SK-N-MC (cell line): ENCODE measurements around the gene CD28.

ENCODE experiments used
- DNase-seq: peaks from one replicate; pipeline ENCODE4 v3.0.0-alpha.2; 2011; ENCODE audit warnings: low read depth, low spot score
- H3K27ac ChIP-seq: fragments of 200-600 bp; sonication (generic); 2 replicates; pipeline ENCODE4 v1.5.1; 2016; ENCODE audit warnings: mixed run types
- H3K36me3 ChIP-seq: fragments of 200-600 bp; sonication (generic); 2 replicates; pipeline ENCODE4 v1.6.1; 2017; ENCODE audit warnings: antibody characterized with exemption, low read length, mixed read lengths; ENCODE audit not compliant: insufficient read depth
- H3K4me3 ChIP-seq: fragments of 200-600 bp; sonication (generic); 2 replicates; pipeline ENCODE4 v1.5.1; 2016
- H3K9ac ChIP-seq: fragments of 200-600 bp; sonication (generic); 2 replicates; pipeline ENCODE4 v1.8.0; 2017; ENCODE audit warnings: mixed run types, mixed read lengths; ENCODE audit not compliant: insufficient read length
- H3K9me3 ChIP-seq: fragments of 200-600 bp; sonication (generic); 2 replicates; pipeline ENCODE4 v1.6.1; 2017; ENCODE audit warnings: low read depth, mild to moderate bottlenecking, antibody characterized with exemption, low read length, moderate library complexity, mixed read lengths
- EZH2 ChIP-seq: fragments of 200-600 bp; sonication (generic); IDR thresholded peaks from one replicate; pipeline ENCODE4 v1.6.1; 2017; ENCODE audit warnings: antibody characterized with exemption
- FOXP2 ChIP-seq: optimal IDR thresholded peaks from 2 replicates; pipeline ENCODE3; 2011; ENCODE audit warnings: mild to moderate bottlenecking, moderate library complexity; ENCODE audit not compliant: insufficient read depth; ENCODE audit errors: extremely low read length, control extremely low read depth
- POLR2AphosphoS5 ChIP-seq: IDR thresholded peaks from 2 replicates; pipeline ENCODE4 v1.6.1; 2012; ENCODE audit warnings: mild to moderate bottlenecking, low read depth, low read length, borderline replicate concordance

Gene CD28

DNA sequence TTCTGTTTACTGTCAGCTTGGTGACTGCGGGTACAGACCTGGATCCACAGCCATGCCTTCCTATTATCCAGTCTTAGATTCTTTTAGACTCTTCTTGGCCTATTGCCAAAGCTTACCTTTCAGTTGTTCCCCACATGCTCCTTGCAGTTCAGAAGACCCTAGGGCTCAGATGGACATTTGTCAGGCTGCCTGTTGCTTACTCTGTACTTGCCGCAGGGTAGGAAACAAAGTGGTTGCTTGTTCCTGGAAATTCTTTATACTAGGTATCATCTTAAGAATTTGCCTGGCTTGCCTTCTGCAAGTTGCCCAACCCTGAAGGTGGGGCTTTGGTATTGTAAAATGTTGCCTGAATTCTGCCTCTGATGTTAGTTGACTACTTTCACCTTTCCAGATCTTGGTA is 24.4 kb downstream of the CD28 start:
- DNase-seq, result no peak
- TF ChIP-seq EZH2 (no peak), POLR2AphosphoS5 (no peak), FOXP2 (no peak)
- Histone ChIP-seq H3K9ac (no peak overlapping the region), H3K9me3 (no peaks in the 10 kb centered on the region), H3K27ac (no peak overlapping the region), H3K4me3 (no peak overlapping the region), H3K36me3 (no peaks in the 10 kb centered on the region)

DNA sequence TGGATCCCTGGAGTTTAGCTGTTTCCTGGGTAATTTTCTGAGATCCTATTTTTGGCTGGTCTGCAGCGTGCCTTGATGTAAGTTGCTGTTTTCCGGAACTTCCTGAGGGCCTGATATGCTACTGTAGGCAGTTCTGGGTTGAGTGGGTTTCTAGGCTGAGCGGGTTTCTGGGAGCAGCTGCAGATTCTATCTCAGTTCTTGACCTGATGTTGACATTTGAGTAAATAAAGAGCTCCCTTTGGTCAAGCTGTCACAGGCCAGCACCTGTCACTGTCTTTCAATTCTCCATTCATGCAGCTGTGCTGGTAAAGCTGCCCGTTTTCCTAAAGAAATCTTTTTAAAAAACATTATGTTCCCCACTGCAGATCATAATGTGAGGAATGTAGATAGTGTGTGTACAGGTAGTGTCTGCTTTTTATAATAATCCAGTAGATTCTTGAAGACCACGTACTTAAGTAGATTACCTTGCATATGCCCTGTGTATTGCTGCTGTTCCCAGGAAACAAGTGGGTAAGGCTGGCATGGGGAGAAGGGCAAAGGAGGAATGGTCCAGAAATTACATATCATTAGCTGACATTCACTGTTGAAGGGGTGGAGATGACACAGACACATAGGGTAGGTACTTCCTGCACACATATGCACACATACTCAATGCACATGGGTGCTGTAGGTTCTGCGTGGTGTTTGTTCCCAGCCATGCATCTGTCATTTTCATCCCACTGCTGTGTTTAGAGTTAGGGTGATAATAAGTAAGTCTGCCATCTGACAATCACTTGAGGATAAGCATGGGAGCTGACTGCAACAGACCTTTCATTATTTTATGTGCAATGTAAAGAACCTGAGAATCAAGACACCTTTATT is 25.9 kb downstream of the CD28 start:
- no peak overlapping the region for H3K9ac ChIP-seq
- TF ChIP-seq FOXP2, result no peak
- no peak for TF ChIP-seq POLR2AphosphoS5
- no peak for TF ChIP-seq EZH2
- no peaks in the 10 kb centered on the region for H3K36me3 ChIP-seq

DNA sequence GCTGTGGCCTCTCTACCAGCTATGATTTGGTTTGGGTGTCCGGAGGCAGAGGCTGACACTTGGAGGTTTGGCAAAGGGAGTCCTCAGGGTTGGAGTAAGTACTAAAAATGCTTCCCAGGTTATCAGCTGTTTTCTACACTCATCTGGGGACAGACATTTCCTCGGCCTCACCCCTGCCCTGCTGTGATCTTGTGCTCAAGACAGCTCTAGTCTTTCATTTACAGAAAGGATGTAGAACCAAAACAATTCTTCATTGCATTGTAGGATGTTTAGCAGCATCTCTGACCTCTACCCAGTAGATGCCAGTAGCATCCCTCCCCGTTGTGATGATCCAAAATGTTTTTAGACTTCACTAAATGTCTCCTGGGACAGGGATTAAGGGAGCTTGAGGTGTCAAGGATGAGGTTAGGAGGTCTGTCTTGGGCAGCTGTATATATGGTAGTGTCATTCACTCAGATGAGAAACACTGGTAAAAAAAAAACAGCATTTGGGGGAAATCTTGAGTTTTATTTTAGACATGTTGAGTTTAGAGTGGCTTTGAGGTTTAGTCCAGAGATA is 26.6 kb downstream of the CD28 start:
- TF ChIP-seq FOXP2, result no peak

More for the DNA sequence above, 25.9 kb downstream of the CD28 start:
- DNase-seq, result no peak
- Histone ChIP-seq H3K9me3 (no peaks in the 10 kb centered on the region), H3K27ac (no peak overlapping the region), H3K4me3 (no peak overlapping the region)

DNA sequence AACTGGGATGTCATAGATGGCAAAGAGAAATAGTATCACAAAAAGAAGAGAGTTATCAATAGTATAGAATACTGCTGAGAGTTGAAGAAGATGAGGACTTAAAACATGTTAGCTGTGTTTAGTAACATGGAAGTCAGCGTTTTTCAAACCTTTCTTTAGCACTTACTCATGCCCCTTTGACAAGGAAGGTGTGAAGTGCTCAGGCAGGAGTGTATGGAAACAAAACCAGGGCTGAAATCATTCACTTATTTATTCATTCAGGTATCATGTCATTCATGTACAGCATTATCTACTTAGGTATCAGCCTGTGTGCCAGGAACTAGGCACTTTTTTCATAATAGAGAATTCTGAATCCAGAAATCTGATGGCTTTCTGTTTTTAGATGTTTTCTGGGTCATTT is 27.2 kb downstream of the CD28 start:
- Histone ChIP-seq H3K4me3 (no peak overlapping the region), H3K9me3 (no peaks in the 10 kb centered on the region), H3K9ac (no peak overlapping the region), H3K36me3 (no peaks in the 10 kb centered on the region), H3K27ac (no peak overlapping the region)
- TF ChIP-seq FOXP2, result no peak
- TF ChIP-seq EZH2, result no peak
- no peak for TF ChIP-seq POLR2AphosphoS5
- no peak for DNase-seq

More for the DNA sequence above, 26.6 kb downstream of the CD28 start:
- Histone ChIP-seq H3K27ac (no peak overlapping the region), H3K4me3 (no peak overlapping the region), H3K9ac (no peak overlapping the region), H3K9me3 (no peaks in the 10 kb centered on the region), H3K36me3 (no peaks in the 10 kb centered on the region)
- DNase-seq, result no peak

DNA sequence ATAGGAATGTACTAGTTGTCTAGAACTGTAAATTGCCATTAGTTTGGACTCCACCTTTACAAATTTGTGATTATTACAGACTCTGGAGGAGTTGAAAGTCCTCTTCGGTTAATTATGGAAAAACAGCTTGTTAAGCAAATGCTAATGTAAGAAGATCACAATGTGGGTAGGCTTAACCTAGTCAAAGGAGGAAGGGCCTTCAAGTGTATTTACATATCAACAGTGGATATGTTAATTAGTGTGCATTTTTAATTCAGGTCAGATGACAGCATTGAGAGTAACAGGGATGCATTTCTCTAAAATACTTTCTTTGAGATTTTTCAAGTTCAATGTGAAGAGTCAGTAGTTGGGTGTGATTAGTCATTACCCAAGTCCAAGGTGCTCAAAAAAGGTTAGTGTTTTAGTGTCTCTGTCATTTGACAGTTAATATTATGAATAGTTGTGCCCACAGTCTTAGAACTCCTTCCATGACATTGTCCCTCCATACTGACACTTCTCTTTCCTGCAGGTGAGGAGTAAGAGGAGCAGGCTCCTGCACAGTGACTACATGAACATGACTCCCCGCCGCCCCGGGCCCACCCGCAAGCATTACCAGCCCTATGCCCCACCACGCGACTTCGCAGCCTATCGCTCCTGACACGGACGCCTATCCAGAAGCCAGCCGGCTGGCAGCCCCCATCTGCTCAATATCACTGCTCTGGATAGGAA is 28.0 kb downstream of the CD28 start:
- Histone ChIP-seq H3K27ac (no peak overlapping the region), H3K9ac (no peak overlapping the region), H3K36me3 (no peaks in the 10 kb centered on the region), H3K4me3 (no peak overlapping the region), H3K9me3 (no peaks in the 10 kb centered on the region)
- no peak for TF ChIP-seq EZH2
- no peak for TF ChIP-seq FOXP2
- TF ChIP-seq POLR2AphosphoS5, result no peak
- no peak for DNase-seq

DNA sequence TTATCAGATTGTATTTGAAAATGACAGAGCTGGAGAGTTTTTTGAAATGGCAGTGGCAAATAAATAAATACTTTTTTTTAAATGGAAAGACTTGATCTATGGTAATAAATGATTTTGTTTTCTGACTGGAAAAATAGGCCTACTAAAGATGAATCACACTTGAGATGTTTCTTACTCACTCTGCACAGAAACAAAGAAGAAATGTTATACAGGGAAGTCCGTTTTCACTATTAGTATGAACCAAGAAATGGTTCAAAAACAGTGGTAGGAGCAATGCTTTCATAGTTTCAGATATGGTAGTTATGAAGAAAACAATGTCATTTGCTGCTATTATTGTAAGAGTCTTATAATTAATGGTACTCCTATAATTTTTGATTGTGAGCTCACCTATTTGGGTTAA is 30.9 kb downstream of the CD28 start:
- DNase-seq, result no peak
- Histone ChIP-seq H3K4me3 (no peak overlapping the region), H3K9ac (no peak overlapping the region), H3K36me3 (no peaks in the 10 kb centered on the region), H3K27ac (no peak overlapping the region), H3K9me3 (no peaks in the 10 kb centered on the region)
- TF ChIP-seq FOXP2, result no peak
- TF ChIP-seq POLR2AphosphoS5, result no peak
- TF ChIP-seq EZH2, result no peak

DNA sequence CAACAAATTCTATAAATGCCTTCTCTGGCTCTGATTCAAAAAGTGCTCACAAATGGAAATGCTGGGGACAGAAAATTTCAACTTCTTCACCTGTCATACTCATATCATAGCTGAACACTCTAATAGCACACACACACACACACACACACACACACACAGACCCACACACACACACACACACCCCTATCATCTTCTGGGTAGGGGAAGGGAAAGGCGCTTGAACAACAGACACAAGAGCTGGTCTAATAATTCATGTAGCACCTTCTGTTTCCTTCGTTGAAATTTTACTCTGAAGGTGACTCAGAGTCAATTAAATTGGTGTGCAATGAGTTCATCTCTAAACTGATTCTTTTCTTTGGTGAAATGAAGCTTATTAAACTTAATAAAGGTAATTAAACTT is 32.9 kb downstream of the CD28 start:
- no peak for DNase-seq
- H3K36me3 ChIP-seq, result no peaks in the 10 kb centered on the region
- no peak overlapping the region for H3K27ac ChIP-seq
- no peak overlapping the region for H3K9ac ChIP-seq
- no peak overlapping the region for H3K4me3 ChIP-seq
- no peaks in the 10 kb centered on the region for H3K9me3 ChIP-seq
- TF ChIP-seq FOXP2 (no peak), POLR2AphosphoS5 (no peak), EZH2 (no peak)

DNA sequence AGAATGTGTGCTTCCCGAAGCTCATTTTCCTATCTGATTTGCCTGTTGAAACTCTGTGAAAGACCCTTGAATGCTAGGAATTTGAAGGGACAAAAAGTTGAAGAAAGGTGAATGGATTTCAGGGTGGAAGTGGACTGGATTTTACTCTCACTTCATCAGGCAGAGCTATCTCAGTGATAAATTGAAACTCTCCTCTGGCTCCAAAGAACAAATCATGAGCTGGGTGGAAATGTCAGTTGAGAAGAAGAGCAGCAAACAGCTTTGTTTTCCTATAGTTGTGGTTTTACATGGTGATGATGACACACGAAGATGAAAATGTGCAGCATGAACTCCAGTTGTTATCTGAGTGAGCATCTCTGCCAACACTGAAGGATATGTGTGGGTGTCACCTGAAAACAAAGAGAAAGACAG is 34.4 kb downstream of the CD28 start:
- no peaks in the 10 kb centered on the region for H3K9me3 ChIP-seq
- no peak overlapping the region for H3K4me3 ChIP-seq
- TF ChIP-seq EZH2, result no peak
- no peaks in the 10 kb centered on the region for H3K36me3 ChIP-seq
- no peak for DNase-seq
- no peak overlapping the region for H3K27ac ChIP-seq
- H3K9ac ChIP-seq, result no peak overlapping the region
